GM21515 (cell line): Measurements from ENCODE around the gene TMEFF1.

Source experiments
- ATAC-seq: cut with Tn5 transposase; IDR thresholded peaks from one replicate; pipeline ENCODE4 v1.9.1; 2021; ENCODE audit not compliant: unreplicated experiment

Gene TMEFF1

DNA sequence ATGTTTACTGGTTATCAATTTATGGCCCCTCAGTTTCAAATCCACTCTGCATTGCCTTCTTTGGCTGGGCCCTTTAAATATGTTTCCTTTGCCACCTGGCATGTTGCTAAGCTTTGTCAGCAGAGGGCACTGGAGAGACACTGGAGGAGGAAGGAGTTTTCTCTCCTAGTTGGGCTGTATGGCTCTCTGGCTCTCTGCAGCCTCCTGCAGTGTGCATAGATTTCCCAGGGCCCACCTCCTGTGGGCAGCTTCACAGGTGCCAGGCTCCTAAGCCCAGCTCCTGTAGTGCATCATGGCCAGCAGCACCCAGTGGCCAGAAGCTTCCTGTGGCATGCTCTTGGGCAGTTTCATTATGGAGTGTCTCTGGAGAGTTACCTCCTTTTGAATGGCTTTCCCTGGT is 128.3 kb downstream of the TMEFF1 start:
- ATAC-seq, result peak; percentile 64

DNA sequence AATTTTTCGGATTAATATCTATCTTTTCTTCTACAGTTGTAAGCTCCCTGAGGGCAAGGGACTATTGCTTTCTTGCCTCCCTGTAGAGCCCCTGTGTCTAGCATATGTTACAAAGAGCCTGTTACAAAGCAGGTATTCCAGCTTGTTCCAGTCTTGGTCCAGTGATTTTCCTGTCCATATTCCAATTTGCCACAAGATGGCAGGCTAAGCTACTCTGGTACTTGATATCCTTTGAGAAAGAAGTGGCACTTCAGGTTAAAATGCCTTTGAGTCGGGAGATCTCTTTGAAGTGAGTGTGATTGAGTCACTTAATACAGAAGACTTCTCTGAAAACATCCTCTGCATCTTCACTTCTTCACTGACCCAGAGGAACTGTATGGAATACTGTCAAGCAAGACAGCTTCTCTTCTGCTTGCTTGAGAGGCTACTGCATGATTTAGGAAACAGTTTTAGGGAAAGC is 129.4 kb downstream of the TMEFF1 start:
- no peak for ATAC-seq

DNA sequence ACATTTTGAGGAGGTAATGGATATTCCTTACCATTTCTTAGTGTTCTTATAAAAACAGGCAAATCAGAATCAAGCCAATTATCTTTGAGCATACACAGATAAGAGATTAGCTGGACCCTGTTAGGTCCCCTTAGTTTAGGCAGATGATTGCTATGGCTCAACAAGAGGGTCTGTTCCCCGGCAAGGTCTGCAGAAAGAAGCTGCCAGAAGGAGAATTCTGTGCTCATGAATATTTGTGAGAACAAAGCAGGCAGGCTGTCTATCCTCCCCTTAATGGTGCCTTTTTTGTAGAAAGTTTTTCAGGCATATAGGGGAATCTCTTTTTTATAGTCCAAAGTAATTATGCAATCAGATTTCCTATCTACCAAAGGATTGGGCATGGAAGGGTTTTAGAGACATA is 132.5 kb downstream of the TMEFF1 start:
- ATAC-seq, result no peak

DNA sequence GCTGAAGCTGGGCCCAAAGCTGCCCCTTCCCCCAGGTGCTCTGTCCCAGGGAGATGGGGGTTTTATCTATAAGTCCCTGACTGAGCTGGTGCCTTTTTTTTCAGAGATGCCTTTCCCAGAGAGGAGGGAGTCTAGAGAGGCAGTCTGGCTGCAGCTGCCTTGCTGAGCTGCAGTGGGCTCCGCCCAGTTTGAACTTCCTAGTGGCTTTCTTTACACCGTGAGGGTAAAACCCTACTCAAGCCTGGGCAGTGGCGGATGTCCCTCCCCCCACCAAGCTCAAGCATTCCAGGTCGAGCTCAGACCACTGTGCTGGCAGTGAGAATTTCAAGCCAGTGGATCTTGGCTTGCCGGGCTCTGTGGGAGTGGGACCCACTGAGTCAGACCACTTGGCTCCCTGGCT is 146.2 kb downstream of the TMEFF1 start:
- no peak for ATAC-seq

DNA sequence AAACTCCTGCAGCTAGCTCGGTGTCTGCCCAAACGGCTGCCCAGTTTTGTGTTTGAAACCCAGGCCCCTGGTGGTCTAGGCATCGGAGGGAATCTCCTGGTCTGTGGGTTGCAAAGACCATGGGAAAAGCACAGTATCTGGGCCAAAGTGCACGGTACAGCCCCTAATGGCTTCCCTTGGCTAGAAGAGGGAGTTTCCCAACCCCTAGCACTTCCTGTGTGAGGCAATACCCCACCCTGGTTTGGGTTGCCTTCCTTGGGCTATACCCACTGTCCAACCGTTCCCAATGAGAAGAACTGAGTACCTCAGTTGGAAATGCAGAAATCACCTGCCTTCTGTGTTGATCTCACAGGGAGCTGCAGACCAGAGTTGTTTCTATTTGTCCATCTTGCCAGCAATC is 146.7 kb downstream of the TMEFF1 start:
- no peak for ATAC-seq

DNA sequence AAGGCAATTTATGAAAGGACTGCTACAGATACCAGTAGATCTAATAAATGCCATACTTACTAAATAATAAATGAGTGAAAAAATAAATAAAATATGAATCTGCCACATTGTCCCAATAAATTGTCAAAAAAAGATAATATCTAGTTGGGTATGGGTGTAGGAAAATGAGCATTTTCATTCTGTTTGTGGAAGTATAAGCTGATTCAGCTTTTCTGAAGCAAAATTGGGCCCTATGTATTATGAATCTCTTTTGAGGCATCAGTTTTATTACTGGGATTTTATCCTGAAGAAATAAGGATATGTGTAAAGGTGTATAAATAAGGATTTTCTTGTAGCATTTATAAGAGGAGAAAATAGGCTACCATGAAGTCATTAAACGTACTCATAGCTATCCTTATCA is 151.0 kb downstream of the TMEFF1 start:
- no peak for ATAC-seq

DNA sequence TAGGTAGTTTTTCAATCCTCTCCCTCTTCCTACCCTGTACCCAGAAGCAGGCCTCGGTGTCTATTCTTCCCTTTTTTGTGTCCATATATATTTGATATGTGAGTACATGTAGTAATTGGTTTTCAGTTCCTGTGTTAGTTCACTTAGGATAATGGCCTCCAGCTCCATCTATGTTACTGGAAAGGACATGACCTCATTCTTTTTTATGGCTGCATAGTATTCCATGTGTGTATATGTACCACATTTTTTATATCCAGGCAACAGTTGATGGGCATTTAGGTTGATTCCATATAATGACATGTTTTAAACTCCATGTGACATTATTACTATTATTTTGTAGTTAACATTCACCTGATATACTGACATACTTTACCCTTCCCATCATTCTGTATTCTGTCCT is 154.0 kb downstream of the TMEFF1 start:
- ATAC-seq, result no peak
